DND-41 (cell line): ENCODE measurements around the gene EIPR1.

Experiments
- ATAC-seq: fragments of 200-7000 bp; cut with Tn5 transposase; 3 replicates; pipeline ENCODE4 v1.9.1; 2021; ENCODE audit warnings: low read depth; ENCODE audit not compliant: insufficient read depth
- DNase-seq: peaks from one replicate; pipeline ENCODE4 v3.0.0-alpha.2; 2020
- H2AFZ ChIP-seq: 2 replicates; pipeline ENCODE4 v1.6.0; 2012; ENCODE audit warnings: low read depth, low read length
- H3K27ac ChIP-seq: 2 replicates; pipeline ENCODE4 v1.5.1; 2012; ENCODE audit warnings: low read length, inconsistent platforms
- H3K27me3 ChIP-seq: fragments of 200-600 bp; sonication (generic); 2 replicates; pipeline ENCODE4 v1.6.0; 2012; ENCODE audit warnings: low read length, mild to moderate bottlenecking, inconsistent platforms; ENCODE audit not compliant: insufficient read depth, poor library complexity
- H3K36me3 ChIP-seq: 2 replicates; pipeline ENCODE4 v1.5.1; 2012; ENCODE audit warnings: low read length, inconsistent platforms; ENCODE audit not compliant: insufficient read depth
- H3K4me1 ChIP-seq: 2 replicates; pipeline ENCODE4 v1.5.1; 2012; ENCODE audit warnings: mild to moderate bottlenecking, low read length; ENCODE audit not compliant: insufficient read depth
- H3K4me2 ChIP-seq: 2 replicates; pipeline ENCODE4 v1.6.0; 2012; ENCODE audit warnings: mild to moderate bottlenecking, moderate library complexity, low read length, inconsistent platforms; ENCODE audit not compliant: insufficient read depth
- H3K4me3 ChIP-seq, 2 experiments: fragments of 200-600 bp in 1 of 2; shearing (Covaris generic) in 1 of 2; 2 replicates each; pipeline ENCODE4 v1.5.1; 2012 to 2016; ENCODE audit warnings: inconsistent platforms in 2 of 2, low read length in 2 of 2, mild to moderate bottlenecking in 2 of 2, low read depth in 1 of 2, moderate library complexity in 1 of 2
- H3K79me2 ChIP-seq: 2 replicates; pipeline ENCODE4 v1.6.0; 2012; ENCODE audit warnings: low read length, inconsistent platforms; ENCODE audit not compliant: insufficient read depth
- H3K9ac ChIP-seq: 2 replicates; pipeline ENCODE4 v1.6.0; 2012; ENCODE audit warnings: low read depth, mild to moderate bottlenecking, inconsistent platforms, low read length, moderate library complexity
- H3K9me3 ChIP-seq: 2 replicates; pipeline ENCODE4 v1.5.1; 2012; ENCODE audit warnings: low read length, moderate library complexity, mild to moderate bottlenecking, inconsistent platforms; ENCODE audit not compliant: insufficient read depth, severe bottlenecking
- H4K20me1 ChIP-seq: 2 replicates; pipeline ENCODE4 v1.6.0; 2012; ENCODE audit warnings: low read length; ENCODE audit not compliant: insufficient read depth
- CTCF ChIP-seq: IDR thresholded peaks from 2 replicates; pipeline ENCODE4 v1.5.1; 2012; ENCODE audit warnings: borderline replicate concordance, low read length, moderate library complexity, mild to moderate bottlenecking; ENCODE audit not compliant: poor library complexity, severe bottlenecking; ENCODE audit errors: extremely low read depth
- EZH2 ChIP-seq: IDR thresholded peaks from 3 replicates; pipeline ENCODE4 v1.6.1; 2012; ENCODE audit warnings: borderline replicate concordance, low read depth, mild to moderate bottlenecking, moderate library complexity, low read length, inconsistent platforms; ENCODE audit not compliant: severe bottlenecking

EIPR1 gene

GRCh38 chr2:3223080-3223923 is 154.3 kb downstream of the EIPR1 start:
- Histone ChIP-seq H3K4me3 (no peak overlapping the region), H3K79me2 (no peaks in the 10 kb centered on the region), H3K9ac (no peak overlapping the region), H3K27ac (no peak overlapping the region), H2AFZ (no peak overlapping the region), H4K20me1 (no peaks in the 10 kb centered on the region), H3K4me2 (no peak overlapping the region), H3K4me1 (no peaks in the 10 kb centered on the region), H3K36me3 (no peaks in the 10 kb centered on the region), H3K9me3 (peaks cover 15% of the 10 kb centered on the region), H3K27me3 (no peaks in the 10 kb centered on the region)
- no peak for TF ChIP-seq CTCF
- no peak for TF ChIP-seq EZH2
- ATAC-seq (no peak), DNase-seq (no peak)

GRCh38 chr2:3222636-3223035 is 155.0 kb downstream of the EIPR1 start:
- no peak overlapping the region for H3K27ac ChIP-seq
- H2AFZ ChIP-seq = no peak overlapping the region
- H3K4me2 ChIP-seq = no peak overlapping the region
- ATAC-seq (no peak), DNase-seq (no peak)
- H3K36me3 ChIP-seq = no peaks in the 10 kb centered on the region
- H3K79me2 ChIP-seq = no peaks in the 10 kb centered on the region
- H3K9me3 ChIP-seq = peaks cover 18% of the 10 kb centered on the region
- H3K9ac ChIP-seq = no peak overlapping the region
- no peaks in the 10 kb centered on the region for H3K27me3 ChIP-seq
- H3K4me3 ChIP-seq = no peak overlapping the region
- H3K4me1 ChIP-seq = no peaks in the 10 kb centered on the region
- no peaks in the 10 kb centered on the region for H4K20me1 ChIP-seq
- TF ChIP-seq EZH2 (no peak), CTCF (no peak)

GRCh38 chr2:3219536-3219935 is 158.1 kb downstream of the EIPR1 start:
- H3K9ac ChIP-seq = no peak overlapping the region
- H3K9me3 ChIP-seq = peaks cover 19% of the 10 kb centered on the region
- H3K36me3 ChIP-seq = no peaks in the 10 kb centered on the region
- DNase-seq = no peak
- no peak overlapping the region for H3K4me2 ChIP-seq
- H3K27me3 ChIP-seq = no peaks in the 10 kb centered on the region
- no peak overlapping the region for H2AFZ ChIP-seq
- H3K27ac ChIP-seq = no peak overlapping the region
- no peaks in the 10 kb centered on the region for H3K79me2 ChIP-seq
- TF ChIP-seq CTCF (no peak), EZH2 (no peak)
- H3K4me3 ChIP-seq = no peak overlapping the region
- H3K4me1 ChIP-seq = no peaks in the 10 kb centered on the region
- no peaks in the 10 kb centered on the region for H4K20me1 ChIP-seq
- no peak for ATAC-seq
